Measurements from ENCODE around the gene MRAS.
"Not testable (repeated sequence)": the region's sequence is repeated elsewhere in the genome, so short reads cannot be mapped to it uniquely, and the experiment has no call there.

The MRAS gene

DNA sequence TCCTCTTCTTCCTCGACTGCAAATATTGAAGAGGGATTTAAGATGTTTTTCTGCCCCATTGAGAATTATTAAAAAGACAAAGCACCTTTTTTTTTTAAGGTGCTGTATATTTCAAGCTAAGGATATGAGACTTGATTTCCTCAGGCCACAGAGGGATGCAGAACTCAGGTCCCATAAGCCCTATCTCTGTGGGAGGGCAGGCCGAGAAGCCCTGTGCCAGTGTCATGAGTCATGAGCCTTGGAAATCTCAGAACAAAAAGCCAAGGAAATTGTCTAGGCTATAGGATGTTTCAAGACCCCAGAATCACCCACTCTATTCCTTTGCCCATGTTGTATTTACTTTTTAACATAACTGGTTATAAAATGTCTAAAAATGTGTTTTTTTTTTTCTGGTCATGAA, 93.4 kb downstream of the MRAS start:
- in situ Hi-C loops (cut with MboI; ENCODE audit: low sequenced_read_pairs), result no loop called here

DNA sequence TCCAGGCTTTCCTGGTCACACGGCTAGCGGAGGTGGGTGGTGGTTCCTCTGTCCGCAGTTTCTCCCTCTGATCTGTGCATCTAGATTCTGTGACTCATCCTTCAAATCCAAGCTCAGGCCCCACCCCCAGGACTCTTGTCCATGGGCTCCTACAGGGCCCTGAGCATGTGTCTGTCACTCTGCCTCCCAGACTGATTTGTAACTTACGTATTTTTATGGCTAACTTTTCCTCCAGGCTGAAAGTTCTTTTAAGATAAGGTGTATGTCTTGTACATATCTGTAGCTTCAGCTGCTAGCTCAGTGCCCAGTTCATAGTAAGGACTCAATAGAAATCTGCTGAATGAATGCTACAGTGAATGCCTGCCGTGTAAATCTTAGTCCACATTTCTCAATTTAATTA, 94.1 kb downstream of the MRAS start:
- in situ Hi-C loops (cut with MboI; ENCODE audit: low sequenced_read_pairs), result no loop called here

DNA sequence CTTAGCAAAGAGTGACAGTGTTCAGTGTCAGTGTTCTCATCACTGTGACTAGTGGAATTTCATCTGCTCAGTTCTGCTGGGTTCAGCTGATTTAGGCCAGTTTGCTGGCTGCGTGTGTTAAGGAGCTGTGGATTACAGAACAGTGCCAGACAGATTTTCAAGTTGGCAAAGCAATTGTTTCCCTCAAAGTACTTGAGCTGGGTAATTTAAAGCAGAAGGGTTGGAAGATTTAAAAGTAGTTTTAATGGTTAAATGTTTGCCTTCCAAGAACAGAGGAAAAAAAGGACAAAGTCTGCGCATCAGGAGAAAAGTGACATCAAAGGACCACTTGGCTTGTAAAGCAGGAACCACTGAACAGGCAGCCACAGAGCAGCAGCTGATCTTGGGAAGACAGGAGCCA, 94.7 kb downstream of the MRAS start:
- in situ Hi-C loops (cut with MboI; ENCODE audit: low sequenced_read_pairs), result no loop called here

DNA sequence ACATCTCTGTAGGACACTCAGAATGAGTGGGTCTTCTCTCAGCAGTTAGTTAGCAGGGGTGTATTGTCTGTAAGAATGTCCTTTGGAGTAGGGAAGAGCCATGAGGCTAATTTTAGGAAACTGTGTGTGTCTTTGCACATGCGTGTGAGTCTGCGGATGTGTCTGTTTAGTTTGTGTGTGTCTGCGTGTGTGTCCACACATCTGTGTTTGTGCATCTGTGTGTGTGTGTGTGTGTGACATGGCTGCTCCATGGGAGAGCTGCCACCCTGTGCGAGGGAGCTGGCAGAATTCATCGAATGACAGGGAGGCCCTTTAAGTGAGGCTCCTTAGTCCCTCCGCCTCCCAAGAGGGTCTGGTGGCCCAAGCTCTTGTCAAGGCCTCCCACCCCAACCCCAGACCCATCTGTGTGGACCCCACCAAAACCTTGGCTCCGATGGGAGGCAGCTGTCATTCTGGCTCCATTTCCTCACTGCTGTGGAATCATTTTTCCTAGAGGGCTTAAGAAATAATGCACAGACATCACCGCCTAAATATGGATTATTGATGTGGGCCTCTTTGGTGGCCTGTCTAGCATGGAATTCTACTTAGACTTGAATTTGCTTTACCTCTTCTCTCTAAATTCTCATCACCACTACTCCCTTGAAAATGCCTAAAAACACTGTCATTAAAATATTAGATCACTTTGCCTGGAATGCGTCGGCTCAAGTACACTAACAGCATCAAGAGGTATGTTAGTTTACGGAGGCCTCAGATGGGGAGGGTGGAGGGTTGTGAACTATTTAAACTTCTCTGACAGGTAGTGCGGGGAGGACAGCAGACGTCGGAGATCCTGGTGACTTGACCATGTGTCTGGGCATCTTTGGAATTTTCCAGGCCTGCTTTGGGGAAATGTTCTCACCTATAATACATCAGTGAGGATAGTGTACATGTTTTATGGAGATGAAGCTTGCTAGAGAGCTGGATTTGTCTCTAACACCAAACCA, 95.4 kb downstream of the MRAS start:
- in situ Hi-C loops (cut with MboI; ENCODE audit: low sequenced_read_pairs), result no loop called here

DNA sequence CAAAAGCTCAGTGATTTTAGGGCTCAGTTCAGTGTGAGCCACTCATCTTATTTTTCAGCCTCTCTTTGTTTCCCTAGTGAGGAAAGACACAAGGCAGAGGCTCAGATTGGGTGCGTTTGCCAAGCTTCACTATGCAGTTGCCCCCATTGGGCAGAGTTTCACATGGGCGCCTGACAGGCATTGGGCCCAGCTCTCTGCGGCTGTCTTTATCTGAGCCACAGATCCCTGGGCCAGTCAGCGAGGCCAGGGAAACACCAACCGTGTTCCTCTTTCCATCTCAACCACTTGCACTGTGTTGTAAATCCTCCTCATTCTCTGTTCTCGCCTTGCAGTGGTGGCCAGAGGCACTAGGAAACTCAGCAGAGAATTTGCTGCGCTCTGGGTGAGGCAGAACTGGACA, 96.9 kb downstream of the MRAS start:
- in situ Hi-C loops (cut with MboI; ENCODE audit: low sequenced_read_pairs), result no loop called here

DNA sequence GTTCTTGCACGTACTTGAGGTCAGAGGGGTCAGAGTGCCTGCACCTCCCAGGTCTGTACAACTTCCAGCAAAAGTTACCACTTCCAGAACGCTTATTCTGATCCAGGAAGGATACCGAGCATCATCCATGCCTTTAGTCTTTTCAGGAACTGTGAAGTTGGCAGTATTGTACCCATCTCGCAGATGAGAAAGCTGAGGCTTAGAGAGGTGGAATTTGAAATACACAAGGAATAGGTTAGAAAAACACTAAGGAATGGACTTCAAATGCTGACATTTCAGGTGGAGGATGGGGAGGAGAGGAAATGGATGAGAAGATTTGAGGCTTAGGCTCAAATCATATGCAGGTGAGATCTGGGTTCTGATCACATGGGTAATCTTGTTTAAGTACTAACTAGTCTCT, 97.3 kb downstream of the MRAS start:
- in situ Hi-C loops (cut with MboI; ENCODE audit: low sequenced_read_pairs), result no loop called here

DNA sequence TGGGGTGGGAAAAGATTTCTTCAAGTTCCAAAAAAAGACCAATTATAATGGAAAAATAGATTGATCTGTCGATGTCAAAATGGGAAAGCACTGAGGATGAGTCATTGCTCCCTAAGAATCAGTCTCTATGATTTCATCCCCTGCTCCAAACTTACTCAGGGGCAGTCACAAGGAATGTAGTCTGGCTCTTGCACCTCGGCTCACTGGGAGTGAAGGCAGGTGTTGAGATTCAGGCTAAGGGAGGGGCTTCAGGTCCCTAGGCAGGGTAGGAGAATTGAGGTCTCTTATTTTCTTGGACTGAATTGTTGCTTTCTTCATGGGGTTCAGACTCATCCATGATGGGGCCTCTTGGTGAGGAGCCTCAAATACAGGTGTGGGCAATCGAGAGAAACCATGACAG, 100.3 kb downstream of the MRAS start:
- in situ Hi-C loops (cut with MboI; ENCODE audit: low sequenced_read_pairs), result no loop called here

DNA sequence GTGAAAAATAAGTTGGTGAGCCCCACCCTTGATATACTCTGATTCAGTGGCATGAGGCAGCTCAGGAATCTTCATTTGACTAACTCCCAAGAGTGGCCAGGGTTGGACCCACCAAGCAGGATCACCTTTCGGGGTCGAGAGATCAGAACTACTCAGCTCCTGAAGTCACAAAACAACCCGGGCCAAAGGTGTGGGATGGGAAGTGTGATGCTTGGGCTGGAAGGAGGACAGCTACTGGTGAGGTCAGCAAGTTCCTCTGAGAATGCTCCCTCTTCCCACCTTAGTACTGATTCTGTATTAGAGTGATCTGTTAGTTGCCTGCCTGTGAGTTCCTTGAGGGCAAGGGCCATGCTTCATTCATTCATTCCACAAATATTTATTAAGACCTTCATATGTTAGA, 101.1 kb downstream of the MRAS start:
- in situ Hi-C loops (cut with MboI; ENCODE audit: low sequenced_read_pairs), result no loop called here

DNA sequence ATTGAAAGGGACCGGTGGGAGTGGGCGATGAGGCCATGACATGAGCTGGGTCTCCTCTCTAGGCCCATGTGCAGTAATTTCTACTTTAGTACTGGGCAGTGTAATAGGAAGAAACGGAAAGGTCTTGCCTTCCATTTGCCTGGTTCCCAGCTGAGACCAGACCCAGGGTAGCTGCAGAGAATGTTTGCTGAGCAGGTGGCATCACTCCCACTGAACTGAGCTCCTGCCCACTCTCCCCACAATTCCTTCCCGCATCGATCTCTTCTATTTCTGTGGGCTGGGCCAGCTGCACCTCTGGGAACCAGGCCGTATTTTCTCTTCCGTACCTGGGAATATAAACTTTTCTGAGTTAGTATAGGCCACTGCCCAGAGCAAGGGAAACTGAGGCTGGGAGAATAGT, 101.8 kb downstream of the MRAS start:
- in situ Hi-C loops (cut with MboI; ENCODE audit: low sequenced_read_pairs), result no loop called here

DNA sequence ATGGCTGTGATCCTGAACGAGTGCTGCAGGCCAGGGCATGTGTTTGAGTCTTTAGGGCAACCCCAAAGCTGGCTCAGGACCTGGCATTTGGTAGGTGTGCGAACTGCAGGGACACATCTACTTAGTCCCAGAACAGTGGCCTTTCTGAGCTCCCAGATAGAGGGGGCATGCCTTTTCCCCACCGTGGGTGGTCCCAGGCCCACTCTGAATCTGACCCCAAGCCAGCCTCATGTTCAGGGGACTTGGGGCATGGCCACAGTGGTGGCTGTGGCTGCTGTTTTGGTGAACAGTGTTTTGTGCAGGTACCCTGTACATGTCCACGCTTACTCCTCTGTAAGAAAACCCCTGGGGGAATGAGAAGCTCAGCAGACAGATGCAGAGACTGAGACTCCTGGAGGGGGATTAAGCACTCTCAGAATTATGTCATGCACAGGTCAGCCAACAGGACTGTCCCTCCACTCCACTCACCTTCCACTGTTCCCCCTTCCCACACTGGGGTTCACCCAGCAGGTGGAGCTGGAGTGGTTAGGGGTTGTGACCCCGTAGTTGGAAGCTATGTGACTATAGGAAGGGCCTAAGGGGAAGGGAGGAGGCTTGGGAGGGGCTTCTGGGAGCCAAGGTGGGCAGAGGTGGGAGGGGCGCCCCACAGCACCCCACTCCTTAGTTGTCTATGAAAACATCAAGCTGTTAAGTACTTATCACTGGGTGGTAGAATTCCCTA, 102.5 kb downstream of the MRAS start:
- in situ Hi-C loops (cut with MboI; ENCODE audit: low sequenced_read_pairs), result no loop called here

DNA sequence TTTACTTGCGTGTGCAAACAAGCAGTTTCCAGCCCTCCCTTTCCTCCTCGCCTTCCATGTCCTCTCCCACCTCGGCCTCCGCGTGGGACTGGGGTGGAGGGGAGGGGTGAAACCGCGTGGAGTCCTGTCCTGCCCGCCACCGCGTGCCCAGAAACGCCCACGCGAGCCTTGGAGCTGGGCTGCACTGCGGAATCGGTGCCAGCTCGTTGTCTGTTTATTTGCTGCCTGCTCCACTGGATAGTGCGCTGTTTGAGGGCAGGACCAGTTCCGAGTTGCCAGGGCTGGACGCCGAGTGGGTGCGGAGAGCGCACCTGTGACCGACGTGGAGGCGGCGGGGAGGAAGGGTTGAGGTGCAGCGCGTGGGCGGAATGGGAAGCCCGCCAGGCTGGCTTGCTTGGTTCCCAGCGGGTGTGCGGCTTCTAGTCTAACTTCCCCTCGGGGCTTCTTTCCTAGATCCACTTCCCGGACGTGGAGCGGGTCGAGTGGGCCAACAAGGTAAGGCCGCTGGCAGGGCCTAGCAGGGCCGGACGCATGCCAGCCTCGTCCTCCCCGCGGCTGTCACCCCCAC, 103.3 kb downstream of the MRAS start:
- in situ Hi-C loops (cut with MboI; ENCODE audit: low sequenced_read_pairs), result no loop called here

DNA sequence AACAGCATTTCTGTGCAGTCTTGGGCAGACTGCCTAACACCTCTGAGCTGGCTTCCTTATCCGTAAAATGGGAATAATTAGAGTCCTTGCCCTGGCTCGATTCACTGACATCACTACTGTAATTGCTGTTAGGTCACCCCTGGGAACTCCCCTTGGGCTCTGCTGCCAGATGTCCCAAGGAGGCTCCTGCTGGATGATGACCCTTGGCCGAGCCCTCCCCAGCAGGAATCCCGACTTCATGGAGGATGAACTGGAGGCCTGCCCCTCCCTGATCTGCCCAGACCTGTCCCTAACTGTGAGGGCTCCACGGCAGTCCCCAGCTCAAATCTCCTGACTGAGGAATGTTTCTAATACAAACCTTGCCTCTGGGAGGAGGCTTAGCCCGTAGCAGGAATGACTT, 104.1 kb downstream of the MRAS start:
- in situ Hi-C loops (cut with MboI; ENCODE audit: low sequenced_read_pairs), result no loop called here

DNA sequence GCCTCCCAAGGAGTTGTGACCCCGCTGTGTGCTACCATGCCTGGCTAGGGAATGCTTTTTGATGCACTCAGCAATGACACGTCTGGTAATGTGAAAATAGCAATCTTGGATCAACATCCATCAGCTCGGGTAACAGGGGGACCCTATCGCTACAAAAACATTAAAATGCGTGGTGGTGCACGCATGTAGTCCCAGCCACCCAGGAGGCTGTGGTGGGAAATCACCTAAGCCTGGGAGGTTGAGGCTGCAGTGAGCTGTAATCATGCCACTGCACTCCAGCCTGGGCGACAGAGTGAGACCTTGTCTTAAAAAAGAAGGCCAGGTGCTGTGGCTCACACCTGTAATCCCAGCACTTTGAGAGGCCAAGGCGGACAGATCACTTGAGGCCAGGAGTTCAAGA, 105.6 kb downstream of the MRAS start:
- in situ Hi-C loops (cut with MboI; ENCODE audit: low sequenced_read_pairs), result not testable (repeated sequence)
